HG03064 (cell line): ENCODE data around the gene HERPUD2.
"Not testable (repeated sequence)": the region's sequence is repeated elsewhere in the genome, so short reads cannot be mapped to it uniquely, and the experiment has no call there.

ENCODE experiments used
- ATAC-seq: cut with Tn5 transposase; IDR thresholded peaks from one replicate; pipeline ENCODE4 v1.9.1; 2021; ENCODE audit warnings: low read depth; ENCODE audit not compliant: unreplicated experiment

The HERPUD2 gene

DNA sequence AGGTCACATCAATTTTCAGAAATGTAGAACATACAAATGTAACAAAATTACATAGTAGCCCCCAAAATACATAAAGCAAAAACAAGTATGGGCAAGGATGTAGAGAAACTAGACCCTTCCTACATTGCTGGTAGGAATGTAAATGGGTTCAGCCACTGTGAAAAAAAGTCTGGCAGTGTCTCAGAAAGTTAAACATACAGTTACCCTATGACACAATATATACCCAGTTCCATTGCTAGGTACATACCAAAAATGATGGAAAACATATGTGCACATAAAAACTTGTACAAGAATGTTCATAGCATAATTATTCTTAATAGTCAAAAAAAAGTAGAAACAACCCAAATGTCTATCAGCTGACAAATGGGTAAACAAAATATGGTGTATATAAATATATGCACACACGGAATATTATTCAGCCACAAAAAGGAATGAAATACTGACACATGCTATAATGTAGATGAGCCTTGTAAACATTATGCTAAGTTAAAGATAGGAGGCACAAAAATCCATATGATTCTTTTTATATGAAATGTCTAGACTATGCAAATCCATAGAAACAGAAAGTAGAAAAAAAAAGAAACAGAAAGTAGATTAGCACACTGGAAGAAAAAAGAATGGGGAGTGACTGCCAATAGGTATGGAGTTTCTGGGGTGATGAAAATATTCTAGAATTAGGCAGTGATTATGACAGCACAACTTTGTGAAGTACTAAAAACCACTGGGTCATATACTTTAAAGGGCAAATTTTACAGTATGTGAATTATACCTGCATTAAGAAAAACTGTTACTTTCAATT is 13.5 kb downstream of the HERPUD2 start:
- no peak for ATAC-seq

- no peak for ATAC-seq
Measured at GRCh38 chr7:35680403-35681013, 14.4 kb downstream of the HERPUD2 start.

DNA sequence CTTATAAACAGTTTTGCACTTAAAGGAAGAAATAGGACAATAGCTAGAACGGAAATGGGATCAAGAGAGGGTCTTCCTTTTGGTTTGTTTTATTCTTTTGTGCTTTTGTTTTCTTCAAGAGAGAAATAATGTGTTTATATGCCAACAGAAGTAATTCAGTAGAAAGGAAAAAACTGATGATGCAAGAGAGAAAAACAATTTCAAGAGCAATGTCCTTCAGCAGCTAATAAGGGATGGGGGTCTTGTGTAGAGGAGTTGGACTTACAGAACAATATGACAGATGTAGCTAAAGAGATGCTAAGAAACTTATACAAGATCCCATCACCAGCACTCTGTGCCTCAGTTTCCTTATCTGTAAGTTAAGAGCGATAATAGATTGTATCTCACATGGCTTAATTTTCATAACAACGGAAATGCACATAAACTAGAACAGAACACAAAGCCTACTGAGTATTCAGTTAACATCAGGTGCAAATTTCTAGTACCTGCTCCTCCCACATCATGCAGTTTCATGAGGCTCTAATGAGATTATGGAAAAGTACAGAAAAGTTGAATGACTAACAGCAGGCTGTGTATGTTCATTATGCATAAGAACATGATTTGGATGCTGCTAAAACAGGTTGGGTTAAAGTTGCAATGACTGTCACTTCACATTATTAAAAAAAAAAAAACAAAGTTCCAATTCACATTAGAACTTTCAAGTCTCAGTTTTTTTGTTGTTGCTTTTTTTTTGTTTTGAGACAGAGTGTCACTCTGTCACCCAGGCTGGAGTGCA is 17.2 kb downstream of the HERPUD2 start:
- no peak for ATAC-seq

DNA sequence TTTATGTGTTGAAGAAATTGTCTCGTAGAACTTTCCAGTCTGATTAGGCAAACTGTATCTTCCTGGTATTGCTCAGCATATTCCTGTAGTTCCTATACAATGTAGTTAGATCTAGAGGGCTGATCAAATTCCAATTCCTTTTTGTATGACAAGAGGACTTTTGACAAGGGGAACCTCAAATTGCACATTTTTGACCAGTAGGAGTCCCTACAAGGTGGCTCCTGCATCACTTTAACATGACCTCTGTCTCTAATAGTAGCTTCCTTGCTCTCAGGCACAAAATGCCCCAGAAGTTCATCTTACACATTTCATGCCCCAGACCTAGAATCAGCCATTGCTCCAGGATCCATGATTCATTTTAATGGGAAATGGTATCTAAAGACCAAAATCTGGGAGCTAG is 18.7 kb downstream of the HERPUD2 start:
- no peak for ATAC-seq

GRCh38 chr7:35670856-35671569 is 23.9 kb downstream of the HERPUD2 start:
- no peak for ATAC-seq

DNA sequence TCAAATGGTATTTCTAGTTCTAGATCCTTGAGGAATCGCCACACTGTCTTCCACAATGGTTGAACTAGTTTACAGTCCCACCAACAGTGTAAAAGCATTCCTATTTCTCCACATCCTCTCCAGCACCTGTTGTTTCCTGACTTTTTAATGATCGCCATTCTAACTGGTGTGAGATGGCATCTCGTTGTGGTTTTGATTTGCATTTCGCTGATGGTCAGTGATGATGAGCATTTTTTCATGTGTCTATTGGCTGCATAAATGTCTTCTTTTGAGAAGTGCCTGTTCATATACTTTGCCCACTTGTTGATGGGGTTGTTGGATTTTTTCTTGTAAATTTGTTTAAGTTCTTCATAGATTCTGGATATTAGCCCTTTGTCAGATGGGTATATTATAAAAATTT is 34.5 kb downstream of the HERPUD2 start:
- not testable (repeated sequence) for ATAC-seq

- peak; percentile 70 for ATAC-seq
Measured at GRCh38 chr7:35658606-35659201, 36.2 kb downstream of the HERPUD2 start.

GRCh38 chr7:35657125-35657524 is 37.8 kb downstream of the HERPUD2 start:
- no peak for ATAC-seq

DNA sequence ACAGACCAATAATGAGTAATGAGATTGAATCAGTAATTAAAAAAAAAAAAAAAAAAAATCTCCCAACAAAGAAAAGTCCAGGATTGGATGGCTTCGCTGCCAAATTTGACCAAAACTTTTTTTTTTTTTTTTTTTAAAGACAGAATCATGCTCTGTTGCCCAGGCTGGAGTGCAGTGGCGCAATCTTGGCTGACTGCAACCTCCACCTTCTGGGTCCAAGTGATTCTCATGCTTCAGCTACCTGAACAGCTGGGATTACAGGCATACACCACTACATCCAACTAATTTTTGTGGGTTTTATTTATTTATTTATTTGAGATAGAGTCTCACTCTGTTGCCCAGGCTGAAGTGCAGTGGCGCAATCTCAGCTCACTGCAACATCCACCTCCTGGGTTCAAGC is 40.4 kb downstream of the HERPUD2 start:
- not testable (repeated sequence) for ATAC-seq

DNA sequence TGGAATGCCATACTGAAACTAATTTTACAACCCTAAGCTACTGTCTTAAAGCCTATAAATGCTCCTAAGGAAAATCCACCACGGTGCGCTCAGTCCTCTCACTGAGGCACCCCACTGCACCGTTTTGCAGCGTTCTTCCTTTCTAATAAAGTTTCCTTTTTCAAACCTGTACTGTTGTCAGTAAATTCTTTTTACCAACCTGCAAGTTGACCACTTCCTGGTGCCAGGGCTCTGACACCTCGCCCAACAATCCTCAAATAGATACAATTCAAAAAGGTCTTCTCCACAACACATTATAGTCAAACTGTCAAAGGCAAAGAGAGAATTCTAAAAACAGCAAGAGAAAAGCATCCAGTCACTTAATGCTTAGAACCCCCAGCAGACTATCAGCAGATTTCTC is 42.8 kb downstream of the HERPUD2 start:
- no peak for ATAC-seq

GRCh38 chr7:35650751-35651150 is 44.2 kb downstream of the HERPUD2 start:
- no peak for ATAC-seq

DNA sequence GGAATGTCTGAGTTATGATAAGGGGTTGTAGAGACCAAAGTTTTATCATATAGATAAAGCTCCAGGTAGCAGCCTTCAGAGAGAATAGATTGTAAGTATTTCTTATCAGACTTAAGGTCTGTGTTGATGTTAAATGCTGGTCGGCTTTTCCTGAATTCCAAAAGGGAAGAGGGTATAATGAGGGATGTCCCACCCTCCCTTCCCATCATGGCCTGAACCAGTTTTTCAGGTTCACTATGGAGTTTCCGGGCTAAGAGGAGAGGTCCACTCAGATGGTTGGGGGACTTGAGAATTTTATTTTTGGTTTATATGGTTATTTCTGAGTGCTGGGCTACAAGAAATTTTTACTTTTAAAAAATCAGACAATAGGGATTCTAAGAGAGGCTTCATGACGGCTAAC is 45.2 kb downstream of the HERPUD2 start:
- ATAC-seq: no peak

DNA sequence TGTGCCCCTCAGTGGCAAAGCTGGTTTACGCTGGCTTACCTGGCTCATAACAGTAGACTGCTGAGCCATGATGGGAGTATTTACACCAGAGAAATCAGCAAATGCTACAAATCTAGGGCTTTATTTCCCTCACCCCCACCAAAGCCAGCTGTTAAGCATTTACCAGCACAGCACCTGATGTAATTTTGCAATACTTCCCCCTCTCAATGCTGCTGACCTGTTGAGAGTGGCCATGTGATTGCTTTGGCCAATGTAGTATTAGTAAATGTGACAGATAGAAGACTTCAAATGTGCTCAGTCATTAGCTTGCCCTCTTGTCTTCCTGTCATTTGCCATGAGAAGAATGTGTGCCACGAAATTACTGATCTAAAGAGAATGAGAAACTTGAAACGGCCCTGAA is 46.6 kb downstream of the HERPUD2 start:
- no peak for ATAC-seq

DNA sequence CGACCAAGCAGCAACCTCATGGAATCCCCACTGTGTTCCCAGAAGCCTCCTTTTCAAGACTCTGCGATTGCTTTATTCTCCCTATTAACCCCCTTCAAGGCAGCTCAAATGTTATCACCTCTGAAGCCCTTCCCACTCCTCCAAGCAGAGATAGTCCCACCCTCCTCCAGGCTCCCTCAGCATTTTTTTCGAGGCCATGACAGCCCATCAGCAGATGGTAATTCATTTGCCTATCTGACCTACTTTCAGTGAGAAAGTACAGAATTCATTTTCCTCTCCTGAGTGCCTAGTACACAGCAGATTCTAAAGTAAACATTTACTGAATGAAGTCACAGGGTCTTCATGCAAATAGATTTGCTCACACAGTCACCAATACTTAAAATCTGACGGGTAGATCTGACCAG is 47.8 kb downstream of the HERPUD2 start:
- ATAC-seq: no peak

DNA sequence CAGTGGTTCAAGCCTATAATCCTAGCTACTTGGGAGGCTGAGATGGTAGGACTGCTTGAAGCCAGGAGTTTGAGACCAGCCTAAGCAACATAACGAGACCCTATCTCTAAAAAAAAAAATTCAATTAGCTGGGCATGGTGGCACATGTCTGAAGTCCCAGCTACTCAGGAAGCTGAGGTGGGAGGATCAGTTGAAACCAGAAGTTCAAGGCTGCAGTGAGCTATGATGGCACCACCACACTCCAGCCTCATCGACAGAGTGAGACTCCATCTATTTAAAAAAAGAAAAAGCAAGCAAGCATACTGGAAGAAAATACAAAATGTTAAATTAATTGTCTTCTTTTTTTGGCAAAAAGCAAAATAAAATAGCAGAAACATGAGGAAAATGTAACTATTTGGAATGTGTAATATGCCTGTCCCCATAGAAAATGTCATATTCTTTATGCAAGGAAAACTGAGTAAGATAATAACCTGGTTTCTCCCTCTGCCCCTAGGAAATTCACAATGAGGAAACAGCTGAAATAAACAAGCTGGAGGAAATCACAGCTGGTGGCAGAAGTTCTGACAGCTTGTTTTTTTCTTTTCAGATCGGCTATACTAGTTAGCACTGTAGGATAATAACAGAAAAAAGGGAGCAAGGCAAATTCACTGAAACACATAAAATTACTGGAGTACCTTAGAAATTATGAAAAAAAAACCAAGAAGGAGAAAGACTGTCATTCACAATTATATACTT is 48.5 kb downstream of the HERPUD2 start:
- ATAC-seq: no peak

- ATAC-seq: no peak
Measured at GRCh38 chr7:35645691-35646090, 49.2 kb downstream of the HERPUD2 start.

DNA sequence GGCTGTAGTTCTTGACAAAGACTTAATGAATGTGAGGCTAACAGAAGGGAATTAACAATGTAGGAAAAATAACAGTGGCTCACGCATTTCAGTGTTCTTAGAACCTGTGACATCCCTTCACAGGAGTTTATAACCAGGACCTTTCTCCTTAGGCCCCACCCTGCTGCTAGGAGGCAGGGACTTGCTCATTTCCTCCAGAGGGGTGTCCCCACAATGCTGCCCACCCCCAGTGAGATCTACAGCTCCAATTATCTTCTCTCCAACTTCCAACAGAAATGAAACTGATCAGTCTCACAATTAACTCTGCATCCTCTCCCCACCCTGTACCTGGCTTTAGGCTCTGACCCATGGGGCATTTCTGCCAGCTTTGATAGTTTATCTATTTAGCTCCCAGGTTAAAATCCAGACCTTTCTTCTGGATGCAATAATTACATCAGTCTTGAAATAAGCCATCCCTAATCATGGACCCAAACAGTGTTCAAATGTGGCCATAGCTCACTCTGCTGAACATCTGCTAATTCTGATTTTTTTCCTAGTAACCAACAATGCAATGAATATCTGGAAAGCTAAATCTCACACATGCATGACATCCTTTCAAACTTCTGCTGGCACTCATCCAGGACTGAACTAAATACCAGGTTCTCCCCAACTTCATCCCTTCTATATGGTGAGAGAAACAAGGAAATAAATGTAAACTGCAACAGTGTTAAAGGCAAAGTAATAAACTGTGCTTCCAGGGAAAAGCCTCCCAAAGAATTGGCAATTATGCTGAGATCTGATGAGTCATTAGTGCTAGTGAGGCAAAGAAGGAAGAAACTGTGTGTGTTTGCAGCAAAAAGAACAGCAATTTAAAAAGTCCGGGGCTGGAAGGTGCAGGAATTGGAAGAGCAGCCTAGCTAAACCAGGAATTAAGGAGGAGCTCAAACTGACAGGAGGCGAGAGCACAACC is 64.6 kb downstream of the HERPUD2 start:
- no peak for ATAC-seq

GRCh38 chr7:35624299-35625186 is 70.4 kb downstream of the HERPUD2 start:
- peak; percentile 74 for ATAC-seq
